Measurements from ENCODE around the gene ELOVL5.
"Not testable (repeated sequence)": the region's sequence is repeated elsewhere in the genome, so short reads cannot be mapped to it uniquely, and the experiment has no call there.

ELOVL5 gene

DNA sequence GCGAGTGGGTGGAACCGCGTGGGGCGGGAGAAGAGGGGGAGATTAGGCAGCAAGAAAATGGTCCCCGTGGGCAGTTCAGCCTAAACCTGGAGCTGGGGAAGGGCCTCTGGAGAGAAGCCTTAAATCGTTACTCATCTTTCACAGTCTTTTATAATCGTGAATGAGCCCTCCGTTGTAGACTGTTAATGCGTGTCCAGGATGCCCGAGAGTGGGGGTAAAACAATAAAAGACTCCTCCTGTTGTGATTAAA, 11.0 kb upstream of the ELOVL5 start:
- DNase-seq (ENCODE audit: low read depth in 2 of 2, low spot score in 1 of 2) = no peak

GRCh38 chr6:53359095-53359842, 10.5 kb upstream of the ELOVL5 start:
- peak; percentile 69 to 85 for DNase-seq (ENCODE audit: low read depth in 2 of 2, low spot score in 1 of 2)

GRCh38 chr6:53358440-53359094, 9.8 kb upstream of the ELOVL5 start:
- no peak for DNase-seq (ENCODE audit: low read depth in 2 of 2, low spot score in 1 of 2)

DNA sequence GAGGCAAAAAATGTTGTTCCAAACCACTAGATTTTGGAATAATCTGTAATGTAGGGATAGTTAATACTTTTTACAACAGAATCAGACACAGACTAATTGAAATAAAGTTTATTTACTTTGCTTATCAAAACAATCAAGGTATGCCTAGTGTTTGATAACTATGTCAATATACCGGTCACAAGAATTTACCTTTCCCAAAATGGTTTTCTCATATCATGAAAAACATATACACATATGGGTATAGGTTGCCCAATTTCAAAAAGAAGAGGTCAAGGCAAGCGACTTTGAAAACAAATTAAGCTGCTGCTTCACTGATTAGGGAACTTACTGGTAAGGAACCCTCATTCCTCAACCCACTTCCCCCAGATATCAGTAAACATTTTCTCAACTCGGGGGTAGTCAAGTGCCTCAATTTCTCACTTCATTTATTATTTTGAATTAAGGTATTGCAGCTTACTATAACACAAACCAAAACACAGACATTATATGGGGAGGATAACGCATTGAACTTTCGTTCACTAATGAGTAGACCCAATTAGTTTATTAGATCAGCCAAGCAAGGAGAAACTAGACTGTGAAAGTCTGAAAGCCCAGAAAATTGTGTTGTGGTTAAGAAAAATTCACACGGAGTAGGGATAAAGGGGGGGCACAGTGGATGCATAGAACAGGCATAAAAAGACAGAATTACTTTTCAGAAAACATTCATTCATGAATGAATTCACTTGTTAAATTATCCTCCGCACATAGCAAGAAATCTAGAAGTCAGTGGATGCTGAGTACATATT, 9.0 kb upstream of the ELOVL5 start:
- no peak for DNase-seq (ENCODE audit: low read depth in 2 of 2, low spot score in 1 of 2)

DNA sequence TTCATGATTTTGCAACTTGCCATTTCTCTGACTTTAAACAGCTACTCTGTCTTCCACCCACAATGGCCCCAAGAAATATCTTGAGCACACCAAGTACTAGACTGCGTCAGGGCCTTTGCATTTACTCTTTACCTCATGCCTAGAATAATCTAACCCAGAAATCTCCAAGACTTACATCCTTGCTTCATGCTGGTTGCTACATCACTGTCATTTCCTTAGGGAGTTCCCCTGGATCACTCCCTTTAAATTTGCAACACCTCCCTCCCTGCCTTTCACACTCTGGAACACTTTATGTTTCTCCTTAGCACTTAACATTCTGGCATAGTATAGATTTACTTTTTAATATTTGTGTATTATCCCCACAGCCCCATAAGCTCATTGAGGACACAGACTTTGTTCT, 4.9 kb upstream of the ELOVL5 start:
- DNase-seq (ENCODE audit: low read depth in 2 of 2, low spot score in 1 of 2) = no peak

DNA sequence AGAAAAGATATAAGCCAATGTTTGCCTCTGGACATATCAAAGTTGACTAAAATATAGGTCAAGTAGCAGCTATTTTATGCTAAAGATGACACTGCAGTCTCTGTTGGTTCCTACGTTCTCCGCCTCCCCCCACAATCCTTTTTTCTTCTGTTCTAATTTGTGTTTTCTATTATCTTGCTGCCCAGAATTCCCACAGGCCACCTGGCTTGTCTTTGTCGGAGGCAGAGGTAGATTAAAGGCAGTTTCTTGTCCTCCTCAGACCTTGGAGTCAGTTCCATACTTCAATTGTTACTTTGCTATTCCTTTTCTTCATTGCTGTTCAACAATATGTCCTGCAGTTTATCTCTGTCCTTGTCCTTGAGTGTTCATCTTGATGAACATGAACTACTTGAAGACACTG, 3.6 kb upstream of the ELOVL5 start:
- DNase-seq (ENCODE audit: low read depth in 2 of 2, low spot score in 1 of 2) = no peak

- DNase-seq (ENCODE audit: low read depth in 2 of 2, low spot score in 1 of 2) = no peak
Measured at GRCh38 chr6:53349209-53349693, 501 bp upstream of the ELOVL5 start.

- no peak for DNase-seq (ENCODE audit: low read depth in 2 of 2, low spot score in 1 of 2)
Measured at GRCh38 chr6:53347921-53348370, 804 bp downstream of the ELOVL5 start.

- DNase-seq (ENCODE audit: low read depth in 2 of 2, low spot score in 1 of 2) = no peak
Measured at GRCh38 chr6:53347250-53347920, 1.4 kb downstream of the ELOVL5 start.

- DNase-seq (ENCODE audit: low read depth in 2 of 2, low spot score in 1 of 2) = not testable (repeated sequence)
Measured at GRCh38 chr6:53346049-53346448, 2.7 kb downstream of the ELOVL5 start.

DNA sequence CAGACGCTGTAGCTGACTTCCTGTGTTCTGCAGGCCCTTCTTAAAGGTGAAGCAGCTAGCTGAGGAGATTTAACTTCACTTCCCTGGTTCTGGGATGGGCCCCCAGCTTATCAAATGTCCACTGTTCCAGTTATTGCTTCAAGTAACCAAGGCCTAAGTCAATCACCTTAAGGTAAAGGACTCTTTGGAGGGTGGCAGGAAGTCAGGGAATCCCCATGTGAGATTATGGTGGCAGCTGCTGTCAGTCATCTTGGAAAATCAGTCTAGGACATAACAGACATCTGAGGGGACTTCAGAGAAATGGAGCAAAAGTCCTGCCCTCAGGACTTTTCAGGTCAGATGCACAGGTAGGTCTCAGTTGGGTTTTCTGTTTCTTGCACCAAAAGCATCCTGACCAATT, 3.8 kb downstream of the ELOVL5 start:
- no peak for DNase-seq (ENCODE audit: low read depth in 2 of 2, low spot score in 1 of 2)

DNA sequence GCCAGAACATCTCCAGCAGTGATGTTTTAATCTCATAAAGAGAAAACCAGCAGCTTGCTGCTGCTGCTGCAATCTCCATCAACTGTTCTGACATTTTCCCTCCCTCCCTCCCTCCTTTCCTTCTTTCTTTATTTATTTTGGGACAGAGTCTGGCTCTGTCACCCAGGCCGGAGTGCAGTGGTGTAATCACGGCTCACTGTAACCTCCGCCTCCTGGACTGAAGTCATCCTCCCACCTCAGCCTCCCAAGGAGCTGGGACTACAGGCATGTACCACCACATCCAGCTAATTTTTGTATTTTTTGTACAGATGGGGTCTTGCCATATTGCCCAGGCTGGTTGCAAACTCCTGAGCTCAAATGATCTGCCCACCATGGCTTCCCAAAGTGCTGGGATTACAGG, 5.7 kb downstream of the ELOVL5 start:
- DNase-seq (ENCODE audit: low read depth in 2 of 2, low spot score in 1 of 2) = no peak

GRCh38 chr6:53342217-53342616, 6.5 kb downstream of the ELOVL5 start:
- DNase-seq (ENCODE audit: low read depth in 2 of 2, low spot score in 1 of 2) = no peak

DNA sequence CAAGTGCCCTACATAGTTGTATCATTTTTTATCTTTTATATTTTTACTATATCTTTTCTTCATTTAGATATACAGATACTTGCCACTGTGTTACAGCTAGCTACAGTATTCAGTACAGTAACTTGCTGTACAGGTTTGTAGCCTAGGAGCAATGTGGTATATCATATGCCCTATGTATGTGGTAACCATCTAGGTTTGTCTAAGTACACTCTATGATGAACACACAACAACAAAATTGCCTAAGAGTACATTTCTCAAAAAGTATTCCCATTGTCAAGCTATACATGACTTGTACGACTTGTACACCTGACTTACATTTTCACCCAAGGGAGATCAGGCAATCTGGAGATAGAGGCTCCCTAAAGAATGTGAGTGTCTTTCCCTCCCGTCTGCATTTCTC, 8.2 kb downstream of the ELOVL5 start:
- DNase-seq (ENCODE audit: low read depth in 2 of 2, low spot score in 1 of 2) = no peak

GRCh38 chr6:53339424-53339823, 9.3 kb downstream of the ELOVL5 start:
- DNase-seq (ENCODE audit: low read depth in 2 of 2, low spot score in 1 of 2) = no peak

GRCh38 chr6:53338304-53338703, 10.4 kb downstream of the ELOVL5 start:
- DNase-seq (ENCODE audit: low read depth in 2 of 2, low spot score in 1 of 2) = no peak

- DNase-seq (ENCODE audit: low read depth in 2 of 2, low spot score in 1 of 2) = no peak
Measured at GRCh38 chr6:53336070-53336469, 12.7 kb downstream of the ELOVL5 start.

DNA sequence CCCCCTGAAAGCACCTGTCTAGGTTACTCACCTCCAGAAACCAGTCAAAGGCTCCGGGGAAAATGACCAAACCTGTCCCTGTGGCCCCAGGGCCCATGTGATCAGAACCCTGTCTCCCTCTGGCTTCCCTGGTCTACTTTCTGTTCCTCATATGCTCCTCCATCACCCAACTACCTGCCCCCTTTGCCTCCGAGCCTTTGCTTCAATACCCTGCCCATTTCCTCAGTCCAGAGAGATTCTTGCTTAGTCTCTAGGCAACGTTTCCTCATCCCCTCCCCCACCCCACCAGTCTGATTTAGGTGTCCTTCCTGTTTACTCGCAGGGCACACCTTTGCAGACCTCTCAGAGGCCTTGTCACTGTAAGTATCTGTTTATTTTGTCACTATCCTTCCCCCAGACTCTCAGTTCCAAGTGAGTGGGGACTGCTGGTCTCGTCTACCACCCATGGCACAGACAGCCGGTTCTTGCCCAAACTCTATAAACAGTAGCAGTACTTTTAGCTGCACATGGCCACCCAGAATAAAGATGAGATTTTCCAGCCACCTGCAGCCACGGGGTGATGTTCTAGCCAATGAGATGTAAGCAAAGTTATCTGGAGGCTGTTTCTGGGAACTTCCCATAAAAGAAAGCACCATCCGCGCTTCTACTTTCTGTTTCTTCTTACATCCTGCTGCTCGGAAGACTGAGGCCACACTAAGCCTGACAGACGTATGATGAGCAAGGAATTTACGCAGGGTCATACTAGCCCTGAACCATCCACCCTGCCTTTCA, 13.3 kb downstream of the ELOVL5 start:
- peak; percentile 36 to 43 for DNase-seq (ENCODE audit: low read depth in 2 of 2, low spot score in 1 of 2)

- no peak for DNase-seq (ENCODE audit: low read depth in 2 of 2, low spot score in 1 of 2)
Measured at GRCh38 chr6:53333439-53334408, 15.0 kb downstream of the ELOVL5 start.

DNA sequence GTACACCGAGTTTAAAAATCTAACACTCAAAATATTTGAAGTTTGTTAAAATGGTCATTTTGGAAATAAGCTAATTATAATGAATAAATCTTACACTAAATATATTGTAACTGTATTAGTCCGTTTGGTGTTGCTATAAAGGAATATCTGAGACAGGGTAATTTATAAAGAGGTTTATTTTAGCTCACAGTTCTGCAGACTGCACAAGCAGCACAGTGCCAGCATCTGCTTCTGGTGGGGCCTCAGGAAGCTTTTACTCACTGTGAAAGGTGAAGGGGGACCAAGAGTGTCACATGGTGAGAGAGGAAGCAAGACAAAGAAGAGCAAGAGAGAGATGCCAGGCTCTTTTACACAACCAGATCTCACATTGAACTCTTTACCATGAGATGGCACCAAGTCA, 17.1 kb downstream of the ELOVL5 start:
- DNase-seq (ENCODE audit: low read depth in 2 of 2, low spot score in 1 of 2) = no peak
